Measurements from ENCODE around the gene DENND1C. TPM values are rescaled to one million over a fixed set of nuclear protein-coding genes. Genes with fewer than 3 reads are reported as not detected.

The DENND1C gene
- total and polyA plus RNA-seq, 9 of the 15 experiments (the other 6 are each of a cell fraction or from before 2014, with no cell fraction given), result 0.03 to 1.2 (median 0.32) TPM; not detected in 1

DNA sequence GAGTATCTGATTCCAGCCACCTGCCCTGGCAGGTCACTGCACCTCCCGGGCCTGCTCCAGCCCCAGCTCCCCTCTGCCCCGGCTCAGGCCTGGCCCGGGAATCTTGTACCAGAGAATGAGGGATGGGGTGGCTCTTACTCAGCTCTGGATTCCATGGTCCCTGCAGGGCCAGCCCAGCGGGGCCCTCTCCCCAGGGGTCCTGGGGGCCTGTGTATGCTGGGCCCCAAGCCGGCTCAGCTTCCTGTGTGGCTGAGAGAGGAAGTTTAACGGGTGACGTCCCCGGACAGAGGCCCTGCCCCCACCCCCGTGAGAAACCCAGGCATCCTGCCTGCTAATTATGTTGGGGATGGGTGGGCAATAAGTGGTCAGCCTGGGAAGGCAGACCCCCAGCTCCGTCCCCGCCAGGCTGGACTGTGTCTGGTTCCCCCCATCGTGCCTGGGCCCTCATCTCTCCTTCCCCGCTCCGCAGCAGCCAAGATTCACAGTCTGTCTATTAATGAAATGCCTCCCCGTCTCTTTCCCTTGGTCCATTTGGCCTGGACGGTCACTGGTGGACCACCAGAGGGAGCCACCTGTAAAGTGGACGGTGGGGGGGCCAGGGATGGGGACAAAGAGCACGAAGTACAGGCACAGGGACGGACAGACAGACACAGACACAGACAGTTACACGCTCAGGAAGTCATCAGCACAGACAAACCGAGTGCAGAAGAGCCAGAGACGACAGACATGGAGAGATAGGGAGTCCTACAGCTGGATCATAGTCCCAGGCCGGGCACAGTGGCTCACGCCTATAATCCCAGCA lies at the start of gene DENND1C (continued):
- TF ChIP-seq ZNF324 (CRISPR knock-in tag; IDR thresholded peaks at IDR 0.05), result no peak
- TF ChIP-seq COPS2 (conservative IDR thresholded peaks at IDR 0.05), result no peak
- no peak for TF ChIP-seq SIRT6 (IDR thresholded peaks at IDR 0.05; ENCODE audit: low read depth, low read length)
- TF ChIP-seq TARDBP (IDR thresholded peaks at IDR 0.05), result no peak
- TF ChIP-seq ZEB2 (IDR thresholded peaks at IDR 0.05), result no peak
- TF ChIP-seq, protein P1, sequence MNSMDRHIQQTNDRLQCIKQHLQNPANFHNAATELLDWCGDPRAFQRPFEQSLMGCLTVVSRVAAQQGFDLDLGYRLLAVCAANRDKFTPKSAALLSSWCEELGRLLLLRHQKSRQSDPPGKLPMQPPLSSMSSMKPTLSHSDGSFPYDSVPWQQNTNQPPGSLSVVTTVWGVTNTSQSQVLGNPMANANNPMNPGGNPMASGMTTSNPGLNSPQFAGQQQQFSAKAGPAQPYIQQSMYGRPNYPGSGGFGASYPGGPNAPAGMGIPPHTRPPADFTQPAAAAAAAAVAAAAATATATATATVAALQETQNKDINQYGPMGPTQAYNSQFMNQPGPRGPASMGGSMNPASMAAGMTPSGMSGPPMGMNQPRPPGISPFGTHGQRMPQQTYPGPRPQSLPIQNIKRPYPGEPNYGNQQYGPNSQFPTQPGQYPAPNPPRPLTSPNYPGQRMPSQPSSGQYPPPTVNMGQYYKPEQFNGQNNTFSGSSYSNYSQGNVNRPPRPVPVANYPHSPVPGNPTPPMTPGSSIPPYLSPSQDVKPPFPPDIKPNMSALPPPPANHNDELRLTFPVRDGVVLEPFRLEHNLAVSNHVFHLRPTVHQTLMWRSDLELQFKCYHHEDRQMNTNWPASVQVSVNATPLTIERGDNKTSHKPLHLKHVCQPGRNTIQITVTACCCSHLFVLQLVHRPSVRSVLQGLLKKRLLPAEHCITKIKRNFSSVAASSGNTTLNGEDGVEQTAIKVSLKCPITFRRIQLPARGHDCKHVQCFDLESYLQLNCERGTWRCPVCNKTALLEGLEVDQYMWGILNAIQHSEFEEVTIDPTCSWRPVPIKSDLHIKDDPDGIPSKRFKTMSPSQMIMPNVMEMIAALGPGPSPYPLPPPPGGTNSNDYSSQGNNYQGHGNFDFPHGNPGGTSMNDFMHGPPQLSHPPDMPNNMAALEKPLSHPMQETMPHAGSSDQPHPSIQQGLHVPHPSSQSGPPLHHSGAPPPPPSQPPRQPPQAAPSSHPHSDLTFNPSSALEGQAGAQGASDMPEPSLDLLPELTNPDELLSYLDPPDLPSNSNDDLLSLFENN (IDR thresholded peaks at IDR 0.05; ENCODE audit: low read depth in 2 of 2, low read length in 2 of 2), result no peak
- TF ChIP-seq FOXP1 (CRISPR knock-in tag; IDR thresholded peaks at IDR 0.05), result no peak
- TF ChIP-seq ZNF583 (CRISPR knock-in tag; IDR thresholded peaks at IDR 0.05), result no peak
- TF ChIP-seq ZNF444 (CRISPR knock-in tag; IDR thresholded peaks at IDR 0.05), result no peak
- no peak for TF ChIP-seq ZNF354B (CRISPR knock-in tag; IDR thresholded peaks at IDR 0.05)
- no peak for TF ChIP-seq MTA1 (IDR thresholded peaks at IDR 0.05; ENCODE audit: borderline replicate concordance)
- TF ChIP-seq KAT7 (CRISPR knock-in tag; IDR thresholded peaks at IDR 0.05; ENCODE audit: borderline replicate concordance), result no peak
- TF ChIP-seq YY1 (IDR thresholded peaks at IDR 0.05; ENCODE audit: borderline replicate concordance in 1 of 3, control insufficient read depth in 1 of 3, extremely low read depth in 1 of 3, insufficient read depth in 3 of 3, insufficient read length in 1 of 3, insufficient replicate concordance in 2 of 3, low read depth in 1 of 3, low read length in 2 of 3), result no peak
- peak; percentile 44; the same call in 1 of the 2 replicates for TF ChIP-seq JUN (IDR thresholded peaks at IDR 0.05; ENCODE audit: borderline replicate concordance, low read depth, low read length)
- TF ChIP-seq JUN (CRISPR knock-in tag; IDR thresholded peaks at IDR 0.05; ENCODE audit: borderline replicate concordance), result no peak
- TF ChIP-seq, protein P2, sequence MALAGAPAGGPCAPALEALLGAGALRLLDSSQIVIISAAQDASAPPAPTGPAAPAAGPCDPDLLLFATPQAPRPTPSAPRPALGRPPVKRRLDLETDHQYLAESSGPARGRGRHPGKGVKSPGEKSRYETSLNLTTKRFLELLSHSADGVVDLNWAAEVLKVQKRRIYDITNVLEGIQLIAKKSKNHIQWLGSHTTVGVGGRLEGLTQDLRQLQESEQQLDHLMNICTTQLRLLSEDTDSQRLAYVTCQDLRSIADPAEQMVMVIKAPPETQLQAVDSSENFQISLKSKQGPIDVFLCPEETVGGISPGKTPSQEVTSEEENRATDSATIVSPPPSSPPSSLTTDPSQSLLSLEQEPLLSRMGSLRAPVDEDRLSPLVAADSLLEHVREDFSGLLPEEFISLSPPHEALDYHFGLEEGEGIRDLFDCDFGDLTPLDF (CRISPR knock-in tag; IDR thresholded peaks at IDR 0.05), result no peak
- peak; percentile 50 to 91; a peak in 2 of 4 replicates for TF ChIP-seq MAZ (CRISPR knock-in tag; conservative IDR thresholded peaks at IDR 0.05 in 1 of 2, IDR thresholded peaks at IDR 0.05 in 1 of 2)
- TF ChIP-seq NR2C2 (CRISPR knock-in tag; IDR thresholded peaks at IDR 0.05), result 0 out of 2 replicates have a peak, but pooled peaks have one; percentile 42
- no peak for TF ChIP-seq NR2C2 (tag; IDR thresholded peaks at IDR 0.05)
- no peak for TF ChIP-seq PHB2 (IDR thresholded peaks at IDR 0.05; ENCODE audit: low read depth)
- TF ChIP-seq, protein P3, sequence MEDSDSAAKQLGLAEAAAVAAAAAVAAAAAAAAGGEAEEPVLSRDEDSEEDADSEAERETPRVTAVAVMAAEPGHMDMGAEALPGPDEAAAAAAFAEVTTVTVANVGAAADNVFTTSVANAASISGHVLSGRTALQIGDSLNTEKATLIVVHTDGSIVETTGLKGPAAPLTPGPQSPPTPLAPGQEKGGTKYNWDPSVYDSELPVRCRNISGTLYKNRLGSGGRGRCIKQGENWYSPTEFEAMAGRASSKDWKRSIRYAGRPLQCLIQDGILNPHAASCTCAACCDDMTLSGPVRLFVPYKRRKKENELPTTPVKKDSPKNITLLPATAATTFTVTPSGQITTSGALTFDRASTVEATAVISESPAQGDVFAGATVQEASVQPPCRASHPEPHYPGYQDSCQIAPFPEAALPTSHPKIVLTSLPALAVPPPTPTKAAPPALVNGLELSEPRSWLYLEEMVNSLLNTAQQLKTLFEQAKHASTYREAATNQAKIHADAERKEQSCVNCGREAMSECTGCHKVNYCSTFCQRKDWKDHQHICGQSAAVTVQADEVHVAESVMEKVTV (CRISPR knock-in tag; IDR thresholded peaks at IDR 0.05), result 0 out of 2 replicates have a peak, but pooled peaks have one; percentile 36

All from K562 (cell line).